ENCODE measurements around the gene TMEM139. TPM values are rescaled to one million over a fixed set of nuclear protein-coding genes. Genes with fewer than 3 reads are reported as not detected.

TMEM139 gene
- total RNA-seq, 1 experiment from 2014 or later: 19.1 TPM

GRCh38 chr7:143256325-143256724 is 28.4 kb upstream of the TMEM139 start:
- CTCF ChIA-PET: no interaction called here
- 0 out of 2 replicates have a peak, but pooled peaks cover 2% of the 10 kb centered on the region for H3K9me3 ChIP-seq

GRCh38 chr7:143256932-143257331 is 27.8 kb upstream of the TMEM139 start:
- ChIA-PET POLR2A (no interaction called here), CTCF (no interaction called here)
- Mint-ChIP-seq H3K9me3 (ENCODE audit: unreplicated experiment) (peaks cover 20% of the 10 kb centered on the region), H3K27me3 (ENCODE audit: insufficient read depth, unreplicated experiment) (no peaks in the 10 kb centered on the region), H3K27ac (ENCODE audit: unreplicated experiment) (no peak overlapping the region), H3K4me3 (ENCODE audit: unreplicated experiment) (no peak overlapping the region), H3K4me1 (ENCODE audit: low read depth, unreplicated experiment) (peaks cover 26% of the 10 kb centered on the region), H3K36me3 (ENCODE audit: insufficient read depth, unreplicated experiment) (no peaks in the 10 kb centered on the region)
- Histone ChIP-seq H3K9me3 (0 out of 2 replicates have a peak, but pooled peaks cover 2% of the 10 kb centered on the region), H3K4me3 (ENCODE audit: low read depth, low read length) (no peak overlapping the region), H3K4me1 (peaks cover 18% of the 10 kb centered on the region), H3K27me3 (replicated peaks; ENCODE audit: control insufficient read depth, insufficient read depth, low read length) (no peaks in the 10 kb centered on the region), H3K36me3 (ENCODE audit: control insufficient read depth, insufficient read depth, low read length) (no peaks in the 10 kb centered on the region)
- intact Hi-C loops (cut with micrococcal nuclease; ENCODE audit: unreplicated experiment): no loop called here
- no peak for DNase-seq
- no peak for TF ChIP-seq CTCF (IDR thresholded peaks at IDR 0.05; ENCODE audit: insufficient read depth in 1 of 2, low read depth in 1 of 2, low read length in 1 of 2, severe bottlenecking in 1 of 2, unreplicated experiment in 1 of 2)
- no TSS peak for BruUV-seq (replicated peaks)

More at GRCh38 chr7:143256325-143256724, 28.4 kb upstream of the TMEM139 start:
- no peaks in the 10 kb centered on the region for H3K36me3 ChIP-seq (ENCODE audit: control insufficient read depth, insufficient read depth, low read length)
- H3K27me3 ChIP-seq (replicated peaks; ENCODE audit: control insufficient read depth, insufficient read depth, low read length): no peaks in the 10 kb centered on the region
- Mint-ChIP-seq H3K36me3 (ENCODE audit: insufficient read depth, unreplicated experiment) (no peaks in the 10 kb centered on the region), H3K4me1 (ENCODE audit: low read depth, unreplicated experiment) (peaks cover 26% of the 10 kb centered on the region), H3K27ac (ENCODE audit: unreplicated experiment) (no peak overlapping the region), H3K27me3 (ENCODE audit: insufficient read depth, unreplicated experiment) (no peaks in the 10 kb centered on the region), H3K4me3 (ENCODE audit: unreplicated experiment) (no peak overlapping the region), H3K9me3 (ENCODE audit: unreplicated experiment) (peaks cover 14% of the 10 kb centered on the region)
- BruUV-seq (replicated peaks): no TSS peak
- peaks cover 18% of the 10 kb centered on the region for H3K4me1 ChIP-seq
- intact Hi-C loops (cut with micrococcal nuclease; ENCODE audit: unreplicated experiment): no loop called here
- no peak for TF ChIP-seq CTCF (IDR thresholded peaks at IDR 0.05; ENCODE audit: insufficient read depth in 1 of 2, low read depth in 1 of 2, low read length in 1 of 2, severe bottlenecking in 1 of 2, unreplicated experiment in 1 of 2)
- no peak overlapping the region for H3K4me3 ChIP-seq (ENCODE audit: low read depth, low read length)
- DNase-seq: no peak
- POLR2A ChIA-PET: interaction anchor here (0.6 kb wide), 1 partner anchor 41 kb away, joined by 3 read pairs; no protein-coding TSS in a partner anchor

GRCh38 chr7:143257501-143257900 is 27.3 kb upstream of the TMEM139 start:
- Histone ChIP-seq H3K9me3 (0 out of 2 replicates have a peak, but pooled peaks cover 2% of the 10 kb centered on the region), H3K4me3 (ENCODE audit: low read depth, low read length) (no peak overlapping the region), H3K4me1 (peaks cover 18% of the 10 kb centered on the region), H3K27me3 (replicated peaks; ENCODE audit: control insufficient read depth, insufficient read depth, low read length) (no peaks in the 10 kb centered on the region), H3K36me3 (ENCODE audit: control insufficient read depth, insufficient read depth, low read length) (no peaks in the 10 kb centered on the region)
- H3K4me3 Mint-ChIP-seq (ENCODE audit: unreplicated experiment): no peak overlapping the region
- intact Hi-C loops (cut with micrococcal nuclease; ENCODE audit: unreplicated experiment): no loop called here
- H3K27me3 Mint-ChIP-seq (ENCODE audit: insufficient read depth, unreplicated experiment): no peaks in the 10 kb centered on the region
- POLR2A ChIA-PET: no interaction called here
- CTCF ChIA-PET: no interaction called here
- TF ChIP-seq CTCF (IDR thresholded peaks at IDR 0.05; ENCODE audit: insufficient read depth in 1 of 2, low read depth in 1 of 2, low read length in 1 of 2, severe bottlenecking in 1 of 2, unreplicated experiment in 1 of 2): no peak
- DNase-seq: no peak
- peaks cover 26% of the 10 kb centered on the region for H3K4me1 Mint-ChIP-seq (ENCODE audit: low read depth, unreplicated experiment)
- H3K27ac Mint-ChIP-seq (ENCODE audit: unreplicated experiment): no peak overlapping the region
- no TSS peak for BruUV-seq (replicated peaks)
- H3K36me3 Mint-ChIP-seq (ENCODE audit: insufficient read depth, unreplicated experiment): no peaks in the 10 kb centered on the region
- peaks cover 24% of the 10 kb centered on the region for H3K9me3 Mint-ChIP-seq (ENCODE audit: unreplicated experiment)
